GM18502 (cell line): ENCODE data around the gene TXNRD1.

Experiments used
- ATAC-seq: cut with Tn5 transposase; IDR thresholded peaks from one replicate; pipeline ENCODE4 v1.9.1; 2021; ENCODE audit warnings: mild to moderate bottlenecking; ENCODE audit not compliant: unreplicated experiment, poor library complexity

The TXNRD1 gene

DNA sequence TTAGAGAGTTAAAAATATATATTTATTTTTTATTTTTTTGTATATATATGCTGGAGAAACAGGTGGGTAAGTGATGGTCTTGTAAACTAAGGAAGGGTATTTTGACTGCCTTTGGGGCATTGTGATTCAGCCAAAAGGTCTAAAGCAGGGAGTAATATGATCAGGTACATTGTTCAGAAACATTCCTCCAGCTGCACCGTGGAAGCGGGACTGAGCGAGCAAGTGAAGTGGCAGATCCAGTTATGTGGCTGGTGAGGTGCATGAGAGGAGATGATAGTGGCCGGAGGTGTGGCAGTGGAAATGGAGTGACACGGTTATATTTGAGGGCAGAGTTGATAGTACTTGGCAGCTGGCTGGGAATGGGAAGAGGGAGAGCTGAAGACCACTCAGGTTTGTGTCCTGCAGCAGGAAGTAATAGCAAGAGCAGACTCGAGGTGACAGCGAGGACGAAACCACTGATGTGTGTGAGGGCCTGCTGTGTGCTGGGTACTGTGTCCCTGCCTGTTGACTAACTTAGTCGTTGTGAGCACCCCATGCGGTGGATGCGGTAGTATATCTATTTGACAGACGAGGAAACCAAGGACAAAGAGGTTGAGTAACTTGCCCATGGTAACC, 127.2 kb downstream of the TXNRD1 start:
- ATAC-seq, result no peak

DNA sequence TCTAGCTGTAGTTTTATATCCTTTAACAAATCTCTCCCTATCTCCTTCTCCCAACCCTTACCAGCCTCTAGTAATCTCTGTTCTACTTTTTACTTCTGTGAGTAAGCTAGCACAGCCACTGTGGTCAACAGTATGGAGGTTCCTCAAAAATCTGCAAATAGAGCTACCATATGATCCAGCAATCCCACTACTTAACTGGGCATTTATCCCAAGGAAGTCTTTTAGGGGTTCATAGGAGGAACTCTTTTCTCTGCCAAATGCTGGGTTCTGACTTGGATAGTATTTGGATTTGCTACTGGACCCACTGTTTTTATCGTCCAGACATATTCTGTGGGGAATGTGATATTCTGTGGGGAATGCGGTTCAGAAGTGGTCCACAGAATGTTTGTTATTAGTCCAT, 129.1 kb downstream of the TXNRD1 start:
- no peak for ATAC-seq

DNA sequence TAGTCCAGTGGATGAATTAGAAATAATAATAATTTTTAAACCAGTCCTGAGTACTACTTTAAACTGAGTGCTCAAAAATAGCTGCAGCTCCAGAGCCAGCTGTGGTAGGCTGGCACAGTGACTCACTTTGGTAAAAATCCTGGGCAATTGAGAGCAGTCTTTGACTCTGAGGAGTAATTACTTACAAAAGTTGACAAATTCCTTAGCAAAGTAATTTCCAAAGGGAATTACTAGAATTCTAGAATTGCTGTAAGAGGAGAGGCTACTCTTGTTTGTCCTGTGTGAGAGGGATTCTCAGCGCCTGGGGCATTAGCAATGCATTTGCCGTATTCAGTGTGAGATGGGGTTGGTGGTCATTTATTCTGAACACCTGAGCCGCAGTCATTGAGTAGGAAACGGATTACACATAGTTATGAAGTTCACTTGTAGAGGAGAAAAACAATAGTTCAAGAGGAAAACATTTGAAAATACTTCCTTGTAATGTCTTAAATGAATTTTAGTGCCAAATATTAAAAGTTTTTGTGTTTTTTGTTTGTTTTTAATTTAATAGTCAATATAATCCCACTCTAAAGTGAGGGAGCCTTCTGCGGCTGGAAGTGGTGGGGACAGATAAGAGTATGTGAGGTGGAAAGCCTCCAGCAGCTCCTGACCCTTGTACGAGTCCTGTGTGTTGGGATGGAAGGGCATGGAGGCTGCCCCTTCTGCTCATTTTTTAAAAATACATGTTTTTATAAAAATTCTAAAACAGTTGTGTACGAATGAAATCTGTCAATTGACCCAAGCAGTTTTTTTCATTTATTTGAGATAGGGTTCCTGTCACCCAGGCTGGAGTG, 129.9 kb downstream of the TXNRD1 start:
- ATAC-seq, result no peak

DNA sequence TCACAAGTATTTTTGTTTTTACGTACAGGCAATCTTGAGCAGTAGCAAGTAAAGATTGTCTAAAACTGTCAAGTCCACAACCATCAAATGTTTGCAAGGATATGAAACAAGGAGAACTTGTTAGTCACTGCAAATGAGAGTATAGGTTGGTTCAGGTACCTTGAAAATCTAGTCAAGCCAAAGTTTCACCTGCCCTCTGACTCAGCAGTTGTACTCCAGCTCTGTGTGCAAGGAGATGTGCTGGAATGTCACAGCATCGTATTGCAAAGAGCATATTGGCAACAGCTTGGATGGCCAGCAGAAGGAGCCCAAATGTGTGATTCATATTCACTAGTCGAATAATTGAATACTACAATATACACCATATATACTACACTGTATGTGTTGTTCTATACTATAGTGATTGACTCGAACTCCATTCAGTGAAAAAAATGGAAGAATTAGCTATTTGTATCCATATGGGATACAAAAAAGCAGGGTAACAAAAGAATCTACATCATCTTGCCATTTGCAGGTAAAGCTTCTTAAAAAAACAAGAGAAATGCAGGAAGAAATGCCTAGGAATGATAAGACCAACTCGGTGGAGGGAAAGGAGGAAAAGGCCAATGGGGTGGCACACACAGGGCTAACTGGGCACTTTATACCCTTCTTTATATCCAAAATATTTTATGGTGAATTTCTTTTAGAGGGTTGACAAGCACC, 131.9 kb downstream of the TXNRD1 start:
- ATAC-seq, result no peak

DNA sequence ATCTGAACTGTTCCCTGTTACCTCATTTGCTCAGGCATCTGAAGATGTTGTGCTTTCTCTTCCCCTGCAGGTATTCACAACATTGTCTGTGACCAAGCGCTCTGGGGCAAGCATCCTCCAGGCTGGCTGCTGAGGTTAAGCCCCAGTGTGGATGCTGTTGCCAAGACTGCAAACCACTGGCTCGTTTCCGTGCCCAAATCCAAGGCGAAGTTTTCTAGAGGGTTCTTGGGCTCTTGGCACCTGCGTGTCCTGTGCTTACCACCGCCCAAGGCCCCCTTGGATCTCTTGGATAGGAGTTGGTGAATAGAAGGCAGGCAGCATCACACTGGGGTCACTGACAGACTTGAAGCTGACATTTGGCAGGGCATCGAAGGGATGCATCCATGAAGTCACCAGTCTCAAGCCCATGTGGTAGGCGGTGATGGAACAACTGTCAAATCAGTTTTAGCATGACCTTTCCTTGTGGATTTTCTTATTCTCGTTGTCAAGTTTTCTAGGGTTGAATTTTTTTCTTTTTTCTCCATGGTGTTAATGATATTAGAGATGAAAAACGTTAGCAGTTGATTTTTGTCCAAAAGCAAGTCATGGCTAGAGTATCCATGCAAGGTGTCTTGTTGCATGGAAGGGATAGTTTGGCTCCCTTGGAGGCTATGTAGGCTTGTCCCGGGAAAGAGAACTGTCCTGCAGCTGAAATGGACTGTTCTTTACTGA, 132.9 kb downstream of the TXNRD1 start:
- no peak for ATAC-seq

DNA sequence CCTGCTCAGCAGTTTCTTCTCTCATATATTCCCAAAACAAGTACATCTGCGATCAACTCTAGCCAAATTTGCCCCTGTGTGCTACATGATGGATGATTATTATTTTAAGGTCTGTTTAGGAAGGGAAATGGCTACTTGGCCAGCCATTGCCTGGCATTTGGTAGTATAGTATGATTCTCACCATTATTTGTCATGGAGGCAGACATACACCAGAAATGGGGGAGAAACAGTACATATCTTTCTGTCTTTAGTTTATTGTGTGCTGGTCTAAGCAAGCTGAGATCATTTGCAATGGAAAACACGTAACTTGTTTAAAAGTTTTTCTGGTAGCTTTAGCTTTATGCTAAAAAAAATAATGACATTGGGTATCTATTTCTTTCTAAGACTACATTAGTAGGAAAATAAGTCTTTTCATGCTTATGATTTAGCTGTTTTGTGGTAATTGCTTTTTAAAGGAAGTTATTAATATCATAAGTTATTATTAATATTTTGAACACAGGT, 133.5 kb downstream of the TXNRD1 start:
- ATAC-seq, result no peak

DNA sequence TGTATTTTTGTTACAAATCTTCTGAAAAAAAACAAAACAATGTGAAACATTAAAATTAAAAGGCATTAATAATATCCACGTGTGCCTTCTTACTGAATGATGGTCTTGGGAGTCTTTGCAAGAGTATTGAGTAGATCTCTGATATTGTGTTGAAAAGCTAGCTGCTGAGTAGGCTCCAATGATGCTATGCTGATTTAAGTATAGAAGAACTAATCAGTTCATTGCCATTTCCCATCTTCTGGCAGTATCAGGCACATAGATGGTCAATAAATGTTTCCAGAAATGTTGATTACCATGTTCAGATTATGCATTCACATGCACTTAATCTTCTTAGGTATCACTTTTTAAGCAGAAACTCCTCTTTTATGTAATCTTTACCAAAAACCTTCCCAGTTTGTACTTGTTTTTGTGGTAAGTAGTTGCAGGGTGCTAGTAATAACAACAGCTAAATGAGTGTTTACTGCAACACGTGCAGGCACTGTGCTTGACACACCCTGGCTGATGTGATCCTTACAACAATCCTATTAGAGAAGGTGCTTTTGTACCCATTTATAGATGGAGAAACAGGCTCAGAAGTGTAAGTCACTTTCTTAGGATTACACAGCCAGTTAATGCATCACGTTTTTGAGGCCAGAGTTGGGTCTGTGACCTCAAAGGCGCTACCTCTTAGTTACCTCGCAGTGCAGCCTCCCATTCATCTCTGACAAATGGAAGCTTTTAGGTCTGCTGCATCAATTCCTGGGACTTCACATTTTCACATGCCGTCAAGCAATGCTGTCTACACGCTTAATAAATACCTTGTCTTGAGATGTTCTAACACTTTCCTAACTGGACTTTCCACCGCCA, 134.9 kb downstream of the TXNRD1 start:
- no peak for ATAC-seq

DNA sequence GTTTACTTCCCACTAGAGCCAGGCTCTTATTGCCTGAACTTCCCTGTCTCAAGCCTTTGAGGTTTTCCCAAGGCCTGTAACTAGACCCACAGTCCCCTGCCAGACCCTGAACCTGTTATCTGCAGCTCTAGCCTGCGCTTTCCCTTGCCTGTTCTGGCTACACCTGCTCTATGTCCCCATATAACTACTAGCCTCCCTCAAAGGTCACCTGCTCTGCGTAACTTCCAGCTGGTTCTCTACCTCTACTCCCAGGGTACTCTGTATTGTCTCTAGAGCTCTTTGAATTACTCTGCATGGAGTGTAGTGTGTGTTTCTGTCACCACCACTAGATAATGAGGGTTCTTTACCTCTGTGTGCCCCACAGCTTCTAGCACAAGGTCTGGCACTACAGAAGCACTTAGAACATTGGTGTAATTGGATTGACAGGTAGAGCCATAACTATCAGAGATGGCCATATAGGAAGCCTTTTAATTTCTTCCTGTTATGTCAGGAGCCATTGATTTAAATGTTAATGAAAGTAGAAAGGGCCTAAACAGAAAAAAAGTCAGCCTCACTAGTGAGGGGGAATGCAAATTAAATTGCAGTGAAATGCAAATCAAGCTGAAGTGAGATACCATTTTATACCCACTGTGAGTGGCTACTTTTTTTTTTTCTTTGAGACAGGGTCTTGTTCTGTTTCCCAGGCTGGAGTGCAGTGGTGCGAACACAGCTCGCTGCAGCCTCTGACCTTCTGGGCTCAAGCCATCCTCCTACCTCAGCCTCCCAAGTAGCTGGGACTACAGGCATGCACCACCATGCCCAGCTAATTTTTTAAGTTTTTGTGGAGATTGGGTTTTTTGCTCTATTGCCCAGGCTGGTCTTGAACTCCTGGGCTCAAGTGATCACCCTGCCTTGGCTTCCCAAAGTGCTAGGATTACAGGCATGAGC, 135.7 kb downstream of the TXNRD1 start:
- no peak for ATAC-seq

DNA sequence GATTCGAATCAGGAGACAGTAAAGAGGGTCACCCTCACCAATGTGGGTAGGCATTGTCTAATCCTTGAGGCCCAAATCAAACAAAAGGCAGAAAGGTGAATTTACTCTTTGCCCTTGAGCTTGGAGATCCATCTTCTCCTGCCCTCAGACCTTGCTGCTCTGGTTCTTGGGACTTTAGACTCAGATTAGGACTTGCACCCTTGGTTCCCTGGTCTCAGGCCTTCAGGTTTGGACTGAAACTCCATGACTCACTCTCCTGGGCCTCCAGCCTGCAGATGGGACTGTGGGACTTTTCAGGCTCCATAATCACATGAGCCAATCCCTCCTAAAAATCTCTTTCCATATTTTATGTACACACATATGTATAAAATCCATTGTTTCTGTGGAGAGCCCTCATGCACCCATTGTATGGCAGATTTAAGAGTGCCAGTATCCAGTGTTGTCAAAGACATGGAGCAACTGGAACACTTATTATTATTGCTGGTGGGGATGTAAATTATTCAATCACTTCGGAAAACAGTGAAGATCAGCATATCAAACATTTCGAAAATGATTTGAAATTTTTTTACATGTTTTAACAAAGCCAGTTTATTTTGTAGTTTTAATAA, 136.6 kb downstream of the TXNRD1 start:
- no peak for ATAC-seq

DNA sequence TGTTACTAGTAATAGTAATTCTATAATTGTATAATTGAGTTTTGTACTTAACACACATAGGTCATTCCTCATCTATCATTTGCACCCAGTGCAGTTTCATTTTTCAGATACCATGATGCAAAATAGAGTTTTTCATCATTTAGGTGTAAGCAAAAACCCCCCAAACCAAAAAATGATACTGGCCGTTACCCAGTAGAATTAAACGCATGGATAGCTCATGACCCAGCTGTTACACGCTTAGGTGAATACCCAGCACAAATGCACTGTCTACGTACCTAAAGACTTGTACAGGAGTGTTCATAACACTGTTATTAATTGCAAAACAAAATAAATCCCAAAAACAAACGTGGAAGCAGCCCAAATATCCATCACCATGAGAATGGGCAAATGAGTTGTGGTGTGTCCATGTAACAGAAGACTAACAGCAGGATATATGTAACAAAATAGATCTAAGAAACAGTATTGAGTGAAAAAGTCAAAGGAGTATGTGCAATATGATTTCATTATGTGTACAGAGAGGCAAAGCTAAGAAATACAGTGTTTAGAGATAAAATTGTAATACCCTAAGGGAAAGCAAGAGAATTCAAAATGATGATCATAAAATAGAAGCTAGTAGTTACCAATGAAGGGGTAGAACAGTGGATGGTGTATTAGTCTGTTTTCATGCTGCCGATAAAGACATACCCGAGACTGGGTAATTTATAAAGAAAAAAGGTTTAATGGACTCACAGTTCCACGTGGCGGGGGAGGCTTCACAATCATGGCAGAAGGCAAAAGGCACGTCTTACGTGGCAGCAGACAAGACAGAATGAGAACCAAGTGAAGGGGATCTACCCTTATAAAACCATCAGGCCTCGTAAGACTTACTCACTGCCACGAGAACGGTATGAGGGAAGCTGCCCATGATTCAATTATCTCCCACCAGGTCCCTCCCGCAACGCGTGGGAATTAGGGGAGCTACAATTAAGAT, 137.7 kb downstream of the TXNRD1 start:
- ATAC-seq, result peak; percentile 59

DNA sequence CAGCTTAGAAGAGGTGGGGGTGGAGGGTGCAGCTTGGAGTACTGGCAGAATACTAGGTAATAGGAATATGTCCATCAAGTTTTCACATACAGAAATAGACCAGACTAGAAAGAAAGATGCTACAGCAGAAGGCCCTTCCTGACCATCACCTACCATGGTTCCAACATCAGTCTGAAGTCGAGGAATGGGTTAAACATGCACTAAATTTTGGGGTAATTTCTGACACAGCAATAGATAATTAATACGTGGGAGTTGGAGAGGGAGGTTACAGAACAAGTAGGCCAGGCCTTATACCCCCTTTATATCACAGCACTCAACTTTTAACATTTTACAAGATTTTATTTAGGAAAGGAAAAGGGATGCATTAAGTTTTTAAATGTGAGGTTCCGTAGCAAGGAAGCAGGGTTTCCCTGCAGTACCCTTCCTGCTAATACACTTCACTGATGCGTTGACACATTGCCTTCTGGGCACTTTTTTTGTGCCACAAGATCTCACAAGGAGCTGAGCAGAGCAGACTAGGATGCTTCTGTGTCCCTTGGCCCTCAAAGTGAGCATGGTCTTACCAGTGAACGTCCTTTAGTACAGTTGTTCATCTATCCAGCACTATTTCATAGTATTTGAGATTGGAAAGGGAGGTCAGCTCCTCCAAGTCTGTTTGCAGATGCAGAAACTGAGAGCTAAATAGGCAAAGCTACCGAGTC, 138.7 kb downstream of the TXNRD1 start:
- ATAC-seq, result no peak

DNA sequence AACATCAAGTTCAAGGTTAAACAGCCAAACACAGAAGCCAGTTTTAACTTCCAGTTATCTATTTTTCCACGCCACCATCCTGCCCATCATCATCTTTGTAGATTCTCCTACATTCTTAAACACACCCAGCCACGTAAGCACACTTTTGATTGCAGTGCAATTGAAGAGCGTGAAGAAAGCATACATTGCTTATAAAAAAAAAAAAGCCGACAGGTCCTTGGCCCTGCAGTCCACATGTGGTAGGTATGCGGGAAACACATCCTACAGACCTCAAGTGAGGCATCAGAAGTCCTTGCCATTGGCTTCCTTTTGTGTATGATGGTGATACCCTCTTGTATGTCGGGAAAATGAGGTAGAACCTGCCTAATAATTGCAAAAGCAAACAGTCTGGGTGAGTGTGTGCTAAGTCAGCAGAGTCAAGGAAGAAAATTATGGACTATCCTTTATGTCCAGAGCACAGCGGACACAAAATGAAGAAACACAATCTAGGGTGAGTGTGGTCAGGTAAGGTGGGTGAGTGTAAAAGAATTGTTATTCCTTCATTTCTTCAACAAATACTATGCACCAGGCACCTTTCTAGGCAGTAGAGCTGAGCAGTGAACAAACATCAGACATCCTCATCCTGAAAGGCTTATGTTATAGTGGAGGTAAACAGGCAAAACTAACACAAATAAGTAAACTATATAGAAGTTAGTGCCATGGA, 139.4 kb downstream of the TXNRD1 start:
- no peak for ATAC-seq

DNA sequence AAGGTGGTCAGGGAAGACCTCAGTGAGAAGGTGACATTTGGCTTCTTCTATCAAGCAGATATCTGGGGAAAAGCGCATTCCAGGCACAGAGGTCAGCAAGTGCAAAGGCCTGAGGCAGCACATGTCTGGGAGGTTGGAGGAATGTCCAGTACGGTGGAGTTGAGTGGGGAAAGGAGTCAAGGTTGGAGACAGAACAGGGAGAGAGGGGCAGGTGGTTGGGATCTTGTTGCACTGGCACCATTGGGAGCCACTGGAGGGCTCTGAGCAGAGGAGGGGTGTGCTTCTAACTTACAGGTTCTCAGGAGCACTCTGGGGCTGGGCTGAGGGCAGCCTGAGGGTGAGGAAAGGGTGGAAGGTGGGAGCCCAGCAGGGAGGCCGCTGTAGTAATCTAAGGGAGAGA, 140.1 kb downstream of the TXNRD1 start:
- ATAC-seq, result no peak

DNA sequence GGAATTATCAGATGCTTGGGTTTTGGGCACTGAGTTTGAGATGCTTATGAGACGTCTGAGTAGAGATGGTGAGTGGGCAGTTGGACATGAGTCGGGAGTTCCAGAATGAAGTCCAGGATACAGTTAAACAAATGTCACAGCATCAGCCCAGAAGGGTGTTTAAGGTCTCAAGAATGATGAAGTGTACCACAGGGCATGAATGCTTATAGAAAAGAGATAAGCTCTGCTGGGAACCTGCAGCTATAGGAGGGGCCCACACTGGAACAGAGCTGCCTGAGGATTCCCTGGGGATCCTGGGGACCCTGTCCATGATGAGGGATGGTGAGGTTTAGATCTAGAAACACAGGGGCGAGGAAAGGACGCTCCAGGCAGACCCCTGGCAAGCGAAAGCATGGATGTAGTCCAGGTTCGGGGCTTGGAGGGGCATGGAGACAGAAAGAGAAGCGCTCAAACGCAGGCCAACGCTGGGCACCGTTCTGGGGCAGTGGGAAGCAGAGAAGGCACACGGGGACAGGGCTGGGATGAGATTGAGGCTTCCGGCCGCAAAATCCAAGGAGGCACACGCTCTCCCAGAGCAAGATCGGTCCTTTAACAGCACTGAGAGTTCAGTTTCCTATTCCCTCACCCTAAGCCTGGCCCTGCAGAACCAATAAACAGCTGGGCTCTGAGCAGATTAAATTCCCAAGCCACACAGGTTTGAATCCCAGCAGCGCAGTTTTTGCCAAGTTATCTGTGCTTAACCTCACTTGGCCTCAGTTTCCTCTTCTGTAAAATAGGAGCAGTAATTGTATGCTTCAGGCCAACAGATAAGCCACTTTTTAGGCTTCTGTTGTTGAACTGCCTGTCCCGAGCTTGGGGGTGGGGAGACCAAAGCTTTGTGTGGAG, 140.9 kb downstream of the TXNRD1 start:
- ATAC-seq, result no peak

DNA sequence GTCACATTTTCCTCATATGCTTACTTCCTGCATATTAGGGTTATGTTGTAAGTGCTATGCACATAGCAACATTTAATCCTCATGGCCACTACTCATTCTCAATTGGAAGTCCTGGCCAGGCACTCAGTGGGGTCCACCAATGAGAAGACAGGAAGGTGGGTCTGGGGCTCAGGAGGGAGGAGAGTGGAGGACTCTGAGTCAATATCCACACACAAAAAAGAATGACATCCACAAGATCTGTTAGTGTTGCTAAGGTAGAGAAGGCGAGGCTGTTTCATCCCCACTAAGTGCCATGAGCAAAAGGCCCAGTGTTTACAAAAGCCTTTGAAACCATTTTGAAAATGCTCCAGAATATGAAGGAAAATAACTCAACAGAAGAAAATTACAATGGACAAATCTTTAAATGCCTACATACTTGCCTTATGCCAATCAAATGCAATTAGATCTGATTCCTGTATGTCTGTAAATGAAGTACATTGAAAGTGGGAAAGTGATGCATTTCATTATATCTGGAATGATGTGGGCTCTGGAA, 141.9 kb downstream of the TXNRD1 start:
- ATAC-seq, result no peak
